H1 (cell line): ENCODE results near the gene MATK. TPM values are rescaled to one million over a fixed set of nuclear protein-coding genes. Genes with fewer than 3 reads are reported as not detected.

Experiments used
- CTCF ChIA-PET: fragments of 300-600 bp; sonication (Branson Sonifier 250); formaldehyde crosslinking; loops from one replicate; lab custom pipeline; 2021; ENCODE audit not compliant: partially characterized antibody; lab: Charles Lee
- POLR2A ChIA-PET: fragments of 300-600 bp; sonication (Branson Sonifier 250); formaldehyde crosslinking; loops from one replicate; lab custom pipeline; 2021; ENCODE audit warnings: inconsistent platforms; ENCODE audit not compliant: partially characterized antibody; lab: Charles Lee
- DNase-seq, 2 experiments: peaks; one replicate each; pipeline versions ENCODE4 v3.0.0 to v3.0.0-alpha.2; 2010 to 2022; ENCODE audit warnings: low spot score in 2 of 2, low read depth in 1 of 2, mixed read lengths in 1 of 2
- FAIRE-seq: peaks from 2 replicates; lab custom pipeline; 2011; peaks lifted over from hg19 to GRCh38; lab: Jason Lieb, UNC
- H2AFZ ChIP-seq: 2 replicates; pipeline ENCODE4 v1.8.1; 2012; ENCODE audit warnings: low read length, inconsistent platforms
- H2AK5ac ChIP-seq: 2 replicates; pipeline ENCODE4 v1.6.1; 2013; ENCODE audit warnings: low read depth, low read length
- H2BK120ac ChIP-seq: replicated peaks from 2 replicates; pipeline ENCODE3; 2013; ENCODE audit warnings: low read depth, low read length, inconsistent platforms
- H2BK12ac ChIP-seq: 2 replicates; pipeline ENCODE4 v1.6.1; 2013; ENCODE audit warnings: low read depth, low read length
- H2BK15ac ChIP-seq: 2 replicates; pipeline ENCODE4 v1.6.1; 2013; ENCODE audit warnings: low read length
- H2BK20ac ChIP-seq: 2 replicates; pipeline ENCODE4 v1.6.1; 2013; ENCODE audit warnings: low read length
- H2BK5ac ChIP-seq: 2 replicates; pipeline ENCODE4 v1.6.1; 2013; ENCODE audit warnings: low read depth, low read length
- H3K14ac ChIP-seq: 2 replicates; pipeline ENCODE4 v1.6.1; 2013; ENCODE audit warnings: inconsistent platforms; ENCODE audit not compliant: insufficient read length
- H3K18ac ChIP-seq: 2 replicates; pipeline ENCODE4 v1.6.1; 2013; ENCODE audit warnings: low read length; ENCODE audit errors: extremely low read depth
- H3K23ac ChIP-seq: 2 replicates; pipeline ENCODE4 v1.6.1; 2013; ENCODE audit warnings: inconsistent platforms; ENCODE audit not compliant: insufficient read length
- H3K23me2 ChIP-seq: 2 replicates; pipeline ENCODE4 v1.6.1; 2013; ENCODE audit warnings: low read depth, low read length
- H3K27ac ChIP-seq: 2 replicates; pipeline ENCODE4 v1.6.1; 2011; ENCODE audit warnings: low read depth, low read length, inconsistent platforms
- H3K27me3 ChIP-seq, 4 experiments: replicated peaks in 1 of 4; 1 replicate in 1 of 4; 2 replicates in 3 of 4; pipeline versions ENCODE4 v1.6.1 to v1.8.1; 2011 to 2013; ENCODE audit warnings: low read length in 3 of 4, mild to moderate bottlenecking in 3 of 4, inconsistent platforms in 2 of 4, mixed read lengths in 2 of 4, moderate library complexity in 1 of 4; ENCODE audit not compliant: control insufficient read depth in 3 of 4, insufficient read depth in 3 of 4; ENCODE audit errors: extremely low read depth in 1 of 4
- H3K36me3 ChIP-seq, 4 experiments: 2 replicates each; pipeline versions ENCODE4 v1.6.1 to v1.8.1; 2011 to 2013; ENCODE audit warnings: mild to moderate bottlenecking in 4 of 4, low read length in 3 of 4, moderate library complexity in 2 of 4, control low read depth in 1 of 4, inconsistent platforms in 1 of 4; ENCODE audit not compliant: insufficient read depth in 4 of 4, control insufficient read depth in 2 of 4
- H3K4ac ChIP-seq: replicated peaks from 2 replicates; pipeline ENCODE3; 2013; ENCODE audit warnings: low read length, low read depth, mixed read lengths, inconsistent platforms; ENCODE audit not compliant: insufficient read length
- H3K4me1 ChIP-seq, 4 experiments: replicated peaks in 1 of 4; 1 replicate in 1 of 4; 2 replicates in 3 of 4; pipeline versions ENCODE4 v1.6.1 to v1.8.1; 2011 to 2013; ENCODE audit warnings: low read length in 3 of 4, inconsistent platforms in 2 of 4, mixed read lengths in 1 of 4; ENCODE audit not compliant: insufficient read depth in 4 of 4, control insufficient read depth in 3 of 4
- H3K4me2 ChIP-seq, 2 experiments: 2 replicates each; pipeline versions ENCODE4 v1.6.1 to v1.8.1; 2011 to 2013; ENCODE audit warnings: low read depth in 2 of 2, low read length in 2 of 2, control low read depth in 1 of 2, inconsistent platforms in 1 of 2, mild to moderate bottlenecking in 1 of 2; ENCODE audit not compliant: insufficient read depth in 1 of 2
- H3K4me3 ChIP-seq, 4 experiments: fragments of 200-600, 300-600 bp in 1 of 4; sonication (generic), shearing (Covaris generic), sonication (Bioruptor Twin) in 1 of 4; 2 replicates each; pipeline versions ENCODE4 v1.5.1 to v1.8.1; 2011 to 2016; ENCODE audit warnings: low read length in 4 of 4, low read depth in 3 of 4, control low read depth in 2 of 4, inconsistent platforms in 2 of 4, mild to moderate bottlenecking in 2 of 4, mixed read lengths in 1 of 4, moderate library complexity in 1 of 4; ENCODE audit not compliant: insufficient read depth in 2 of 4; ENCODE audit errors: extremely low read depth in 1 of 4
- H3K56ac ChIP-seq: replicated peaks from 2 replicates; pipeline ENCODE3; 2013; ENCODE audit warnings: low read depth, mild to moderate bottlenecking, mixed read lengths, low read length, inconsistent platforms; ENCODE audit not compliant: insufficient read length
- H3K79me1 ChIP-seq: 2 replicates; pipeline ENCODE4 v1.6.1; 2013; ENCODE audit warnings: low read depth, low read length, control low read depth
- H3K79me2 ChIP-seq, 2 experiments: 2 replicates each; pipeline versions ENCODE4 v1.6.1 to v1.8.1; 2012 to 2013; ENCODE audit warnings: low read length in 2 of 2, mild to moderate bottlenecking in 2 of 2, inconsistent platforms in 1 of 2; ENCODE audit not compliant: insufficient read depth in 2 of 2, control insufficient read depth in 1 of 2
- H3K9ac ChIP-seq, 4 experiments: replicated peaks in 1 of 4; 1 replicate in 1 of 4; 2 replicates in 3 of 4; pipeline versions ENCODE4 v1.6.1 to v1.8.1; 2011 to 2013; ENCODE audit warnings: low read depth in 3 of 4, low read length in 3 of 4, control low read depth in 2 of 4, mild to moderate bottlenecking in 2 of 4, moderate library complexity in 2 of 4, inconsistent platforms in 1 of 4; ENCODE audit errors: extremely low read depth in 1 of 4
- H3K9me3 ChIP-seq, 2 experiments: 2 replicates each; pipeline versions ENCODE4 v1.6.1 to v1.8.1; 2012 to 2013; ENCODE audit warnings: mild to moderate bottlenecking in 2 of 2, moderate library complexity in 2 of 2, control low read depth in 1 of 2, inconsistent platforms in 1 of 2, low read depth in 1 of 2, low read length in 1 of 2, mixed read lengths in 1 of 2; ENCODE audit not compliant: insufficient read depth in 2 of 2
- H4K20me1 ChIP-seq, 2 experiments: replicated peaks in 1 of 2; 2 replicates each; pipeline versions ENCODE3 to v1.8.1; 2011 to 2013; ENCODE audit warnings: inconsistent platforms in 2 of 2, low read length in 2 of 2, mild to moderate bottlenecking in 1 of 2; ENCODE audit not compliant: insufficient read depth in 2 of 2, control insufficient read depth in 1 of 2
- H4K5ac ChIP-seq: 2 replicates; pipeline ENCODE4 v1.6.1; 2013; ENCODE audit warnings: low read length, low read depth, mixed read lengths, inconsistent platforms; ENCODE audit not compliant: insufficient read length
- H4K8ac ChIP-seq: 2 replicates; pipeline ENCODE4 v1.8.0; 2013; ENCODE audit warnings: mild to moderate bottlenecking, moderate library complexity, low read length, inconsistent platforms; ENCODE audit not compliant: insufficient read depth; ENCODE audit errors: extremely low read depth
- H4K91ac ChIP-seq: replicated peaks from 2 replicates; pipeline ENCODE3; 2013; ENCODE audit warnings: low read length, mixed read lengths, inconsistent platforms; ENCODE audit not compliant: insufficient read length
- ATF2 ChIP-seq: IDR thresholded peaks from 2 replicates; pipeline ENCODE4 v1.6.1; 2012; ENCODE audit warnings: low read length, inconsistent platforms
- CREB1 ChIP-seq: IDR thresholded peaks from 2 replicates; pipeline ENCODE4 v1.6.1; 2012; ENCODE audit warnings: inconsistent platforms
- MAX ChIP-seq: IDR thresholded peaks from 2 replicates; pipeline ENCODE4 v1.6.1; 2012; ENCODE audit warnings: inconsistent platforms
- RBBP5 ChIP-seq: IDR thresholded peaks from 2 replicates; pipeline ENCODE4 v1.7.1; 2012; ENCODE audit warnings: low read depth, mild to moderate bottlenecking, inconsistent platforms, low read length, moderate library complexity, borderline replicate concordance
- SP4 ChIP-seq: IDR thresholded peaks from 2 replicates; pipeline ENCODE4 v1.6.1; 2012; ENCODE audit warnings: low read length, inconsistent platforms
- TCF12 ChIP-seq: IDR thresholded peaks from 2 replicates; pipeline ENCODE4 v1.6.1; 2011; ENCODE audit warnings: low read depth, mild to moderate bottlenecking, low read length
- TEAD4 ChIP-seq: IDR thresholded peaks from 2 replicates; pipeline ENCODE4 v1.6.1; 2012; ENCODE audit warnings: low read depth, low read length, inconsistent platforms, mixed read lengths
- WGBS, 2 experiments: shearing (Covaris generic) in 1 of 2; methylation state at CpG; one replicate each; pipeline versions ENCODE4 v1.1.6 to v1.1.7; 2013 to 2015; ENCODE audit warnings: low lambda C conversion rate in 2 of 2, mixed read lengths in 2 of 2, inconsistent platforms in 1 of 2, low coverage in 1 of 2, missing lambda C conversion rate in 1 of 2; ENCODE audit not compliant: insufficient replicate concordance in 2 of 2, insufficient coverage in 1 of 2, insufficient read length in 1 of 2; ENCODE audit errors: extremely low coverage in 1 of 2, missing lambda C conversion rate in 1 of 2; 5-methylcytosine and 5-hydroxymethylcytosine counted together
- polyA plus RNA-seq, 7 experiments: library from polyadenylated mRNA; depleted of rRNA in 3 of 7; stranded (reverse) in 5 of 7; unstranded in 2 of 7; fragments of >200 nt in 5 of 7; fragments of 200-250 nt in 2 of 7; gene quantifications; 1 replicate in 5 of 7; 2 replicates in 1 of 7; 4 replicates in 1 of 7; pipeline versions ENCODE4 v1.2.1 to v1.2.3, GENCODE V29; 2011 to 2013; ENCODE audit warnings: missing spikeins in 2 of 7, mixed read lengths in 2 of 7
- total RNA-seq: library from RNA; stranded (reverse); fragmentation: NEBNext Ultra II Directional; extraction: Animal tissue kit (Norgen Biotek cat#: 25700); gene quantifications from 2 replicates; pipeline ENCODE4 v1.2.1, GENCODE V29; 2021
- TF ChIP-seq, protein P1 (sequence below), 3 experiments: IDR thresholded peaks; 1 replicate in 2 of 3; 2 replicates in 1 of 3; pipeline versions ENCODE4 v1.5.1 to v1.6.1; 2011; ENCODE audit warnings: low read length in 3 of 3, mild to moderate bottlenecking in 3 of 3, inconsistent platforms in 2 of 3, low read depth in 1 of 3, moderate library complexity in 1 of 3; ENCODE audit not compliant: insufficient read depth in 1 of 3; ENCODE audit errors: control extremely low read depth in 1 of 3

MATK gene
- total and polyA plus RNA-seq, 2 of the 8 experiments (the other 6 are each of a cell fraction or from before 2014, with no cell fraction given): 20.5 to 21.4 TPM

DNA sequence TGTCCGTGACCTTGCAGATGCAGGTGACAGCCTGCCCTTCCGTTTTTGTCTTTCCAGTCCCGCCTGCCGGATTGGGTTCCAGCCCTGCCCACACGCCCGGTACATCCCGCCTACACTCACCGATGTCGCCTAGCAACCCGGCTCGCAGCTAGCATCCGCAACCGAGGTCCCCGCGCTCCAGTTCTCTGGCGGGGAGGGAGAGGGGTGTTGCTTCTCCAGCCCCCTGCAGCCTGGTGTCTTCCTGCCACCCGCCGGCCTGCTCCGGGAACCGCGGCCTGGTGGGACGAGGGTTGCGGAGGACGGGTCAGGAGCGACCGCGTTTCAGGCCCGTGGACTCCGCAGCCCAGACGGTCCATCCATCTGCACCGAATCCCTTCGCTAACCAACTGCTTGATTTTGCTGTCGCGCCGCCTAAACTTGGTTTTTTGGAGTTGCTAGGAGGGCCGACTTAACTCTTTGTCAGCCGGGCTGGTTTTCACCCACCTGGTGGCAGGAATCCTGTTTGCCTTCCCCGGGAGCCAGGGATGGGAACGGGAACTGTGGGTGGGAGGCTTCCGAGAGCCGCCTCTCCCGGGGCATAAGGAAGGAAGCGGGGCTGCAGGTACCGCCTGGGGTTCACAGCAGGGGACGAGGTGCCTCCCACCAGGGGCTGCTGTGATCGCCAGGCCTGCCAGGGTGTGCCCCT, 15.4 kb upstream of the MATK start:
- peak in 1 of 2 experiments; percentile 81 for DNase-seq
- H3K27me3 ChIP-seq: peaks cover 0 to 6% (median 4%) of the 10 kb centered on the region in 4 experiments; a peak in 5 of 7 replicates
- H4K91ac ChIP-seq: no peak overlapping the region
- no peak overlapping the region for H4K5ac ChIP-seq
- H3K79me2 ChIP-seq: no peaks in the 10 kb centered on the region
- no peak overlapping the region for H2BK12ac ChIP-seq
- no peak overlapping the region for H2BK20ac ChIP-seq
- no peak overlapping the region for H2AFZ ChIP-seq
- H3K27ac ChIP-seq: no peak overlapping the region
- H3K36me3 ChIP-seq: no peaks in the 10 kb centered on the region
- peaks cover 0 to 3% (median 1%) of the 10 kb centered on the region in 4 experiments; a peak in 3 of 7 replicates for H3K4me1 ChIP-seq
- no peak overlapping the region for H2BK5ac ChIP-seq
- no peak overlapping the region for H3K18ac ChIP-seq
- H3K14ac ChIP-seq: no peak overlapping the region
- H3K4me2 ChIP-seq: peak overlapping the region; percentile 81 to 90
- no peak overlapping the region for H3K56ac ChIP-seq
- H3K4me3 ChIP-seq: peak overlapping the region; percentile 32 to 59 (median 44)
- no peak overlapping the region for H3K4ac ChIP-seq
- peaks cover 3 to 4% of the 10 kb centered on the region in 2 experiments; a peak in 2 of 4 replicates for H3K9me3 ChIP-seq
- whole genome bisulfite sequencing, 2 experiments: 12% methylated on average over 30 of the region's 46 CpGs; no CpG with 5 or more reads in 1 of the 2 experiments
- H2BK15ac ChIP-seq: no peak overlapping the region
- FAIRE-seq: no peak
- no peak overlapping the region for H3K23ac ChIP-seq
- no peak overlapping the region for H2AK5ac ChIP-seq
- ChIA-PET CTCF (no interaction called here), POLR2A (no interaction called here)
- no peak overlapping the region for H3K9ac ChIP-seq
- no peaks in the 10 kb centered on the region for H4K20me1 ChIP-seq
- H3K23me2 ChIP-seq: peaks cover 6% of the 10 kb centered on the region; the same call in 1 of the 2 replicates
- H4K8ac ChIP-seq: peak overlapping the region; percentile 35; the same call in 1 of the 2 replicates
- H2BK120ac ChIP-seq: no peak overlapping the region
- no peaks in the 10 kb centered on the region for H3K79me1 ChIP-seq
- TF ChIP-seq SP4 (no peak), TEAD4 (peak; percentile 95), MAX (no peak), TCF12 (no peak), RBBP5 (no peak), CREB1 (no peak), ATF2 (no peak)
- TF ChIP-seq, protein P1, sequence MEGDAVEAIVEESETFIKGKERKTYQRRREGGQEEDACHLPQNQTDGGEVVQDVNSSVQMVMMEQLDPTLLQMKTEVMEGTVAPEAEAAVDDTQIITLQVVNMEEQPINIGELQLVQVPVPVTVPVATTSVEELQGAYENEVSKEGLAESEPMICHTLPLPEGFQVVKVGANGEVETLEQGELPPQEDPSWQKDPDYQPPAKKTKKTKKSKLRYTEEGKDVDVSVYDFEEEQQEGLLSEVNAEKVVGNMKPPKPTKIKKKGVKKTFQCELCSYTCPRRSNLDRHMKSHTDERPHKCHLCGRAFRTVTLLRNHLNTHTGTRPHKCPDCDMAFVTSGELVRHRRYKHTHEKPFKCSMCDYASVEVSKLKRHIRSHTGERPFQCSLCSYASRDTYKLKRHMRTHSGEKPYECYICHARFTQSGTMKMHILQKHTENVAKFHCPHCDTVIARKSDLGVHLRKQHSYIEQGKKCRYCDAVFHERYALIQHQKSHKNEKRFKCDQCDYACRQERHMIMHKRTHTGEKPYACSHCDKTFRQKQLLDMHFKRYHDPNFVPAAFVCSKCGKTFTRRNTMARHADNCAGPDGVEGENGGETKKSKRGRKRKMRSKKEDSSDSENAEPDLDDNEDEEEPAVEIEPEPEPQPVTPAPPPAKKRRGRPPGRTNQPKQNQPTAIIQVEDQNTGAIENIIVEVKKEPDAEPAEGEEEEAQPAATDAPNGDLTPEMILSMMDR (IDR thresholded peaks at IDR 0.05; ENCODE audit: control extremely low read depth in 1 of 3, insufficient read depth in 1 of 3, low read depth in 1 of 3, low read length in 3 of 3): peak; percentile 22 to 42 (median 40); a peak in 3 of 4 replicates
